NCI-H1694 treated with DMSO at 0.1 percent for 48 hours (cell line): Measurements from ENCODE around the gene ZNF716.
"Not testable (repeated sequence)": the region's sequence is repeated elsewhere in the genome, so short reads cannot be mapped to it uniquely, and the experiment has no call there.

Experiments used
- DNase-seq: peaks from one replicate; lab custom pipeline; 2025; lab: John Stamatoyannopoulos, UW

Gene ZNF716

GRCh38 chr7:57449904-57450303 is at the start of gene ZNF716:
ZNF716 (plus strand) TSS chr7:57450177; CDS start chr7:57450289, 112 bp downstream.
- no peak for DNase-seq

DNA sequence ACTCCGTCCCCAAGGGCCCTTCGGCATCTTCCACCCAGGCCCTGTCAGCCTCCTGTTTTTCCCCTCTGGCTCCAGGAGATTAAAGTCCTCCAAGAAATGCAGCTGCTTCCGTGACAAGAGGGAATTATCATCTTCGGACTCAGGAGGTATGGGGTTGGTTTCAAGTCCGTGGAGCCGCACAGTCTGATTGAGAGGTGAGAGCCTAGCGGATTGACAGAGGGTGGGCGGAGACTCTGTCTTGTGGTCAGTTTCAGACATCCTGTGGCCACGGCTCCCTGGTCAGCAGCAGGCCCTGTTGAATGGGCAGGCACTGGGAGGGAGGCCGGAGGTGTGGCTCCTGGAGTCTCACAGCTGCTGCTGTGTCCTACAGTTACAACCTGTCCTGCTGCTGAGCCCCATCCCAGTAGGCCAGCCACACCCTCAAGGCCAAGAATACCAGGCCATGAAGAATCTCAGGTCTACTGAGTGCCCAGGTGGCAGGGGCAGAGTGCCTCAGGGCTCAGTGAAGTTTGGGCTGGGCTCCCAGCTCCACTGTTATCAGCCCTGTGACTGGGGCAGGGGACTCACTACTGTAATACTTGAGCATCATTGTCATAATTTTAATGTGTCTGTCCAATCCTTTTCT is 49.3 kb upstream of the ZNF716 start:
- DNase-seq, result no peak

- not testable (repeated sequence) for DNase-seq
Observed at GRCh38 chr7:57403051-57403450, 46.9 kb upstream of the ZNF716 start.

DNA sequence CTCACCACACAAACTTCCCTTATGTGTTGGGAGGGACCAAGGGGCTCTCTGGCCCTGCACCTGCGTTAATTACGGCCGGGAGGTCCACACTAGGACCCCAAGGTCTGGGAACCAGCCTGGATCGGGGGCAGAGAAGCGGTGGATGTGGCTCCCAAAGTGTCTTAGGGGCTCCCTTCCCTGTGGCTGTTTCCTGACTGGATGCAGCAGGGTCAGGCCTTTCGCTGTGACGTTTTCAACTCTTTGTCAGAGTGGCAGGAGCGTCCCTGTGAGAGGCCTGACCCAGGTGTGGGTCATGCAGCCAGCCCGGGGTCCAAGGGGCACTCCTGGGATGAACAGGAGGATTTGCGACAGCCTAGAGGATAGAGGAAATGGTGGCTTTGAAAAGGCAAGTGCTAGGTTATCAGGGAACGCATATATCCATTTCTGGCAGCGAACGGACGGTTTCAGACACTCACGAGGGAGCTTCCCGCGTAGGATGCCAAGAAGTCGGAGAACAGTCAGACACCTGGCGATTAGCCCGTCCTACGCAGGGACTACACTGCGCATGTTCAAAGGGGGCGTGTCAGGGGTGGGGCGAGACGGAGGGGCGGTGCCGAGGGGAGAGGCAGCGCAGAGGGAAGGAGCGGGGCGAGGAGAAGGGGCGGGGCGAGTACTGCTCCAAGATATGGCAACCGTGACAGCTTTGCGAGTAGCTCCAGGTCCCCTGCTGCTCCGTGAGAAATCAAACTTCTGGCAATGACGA is 46.2 kb upstream of the ZNF716 start:
- no peak for DNase-seq

- DNase-seq, result no peak
Observed at GRCh38 chr7:57404343-57404966, 45.5 kb upstream of the ZNF716 start.

GRCh38 chr7:57404967-57405421 is 45.0 kb upstream of the ZNF716 start:
- DNase-seq, result no peak

DNA sequence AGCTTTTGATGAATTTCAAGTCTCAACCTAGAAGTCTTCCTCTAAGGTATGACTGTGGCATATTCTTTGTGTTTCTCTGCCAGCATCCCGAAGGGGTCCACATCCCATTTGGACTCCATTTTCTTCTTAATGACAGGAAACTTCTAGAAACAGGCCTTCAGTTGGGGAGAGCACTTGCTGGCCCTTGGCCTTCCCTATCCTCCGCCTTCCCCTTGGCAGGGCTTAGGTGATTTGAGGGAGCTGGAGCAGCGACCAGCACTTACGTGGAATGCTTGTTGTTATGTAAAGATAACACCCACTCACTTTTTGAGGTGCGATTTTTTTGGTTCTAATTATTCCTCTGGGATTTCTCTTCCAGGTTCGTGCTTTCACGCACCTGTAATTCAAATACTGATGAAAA is 42.9 kb upstream of the ZNF716 start:
- no peak for DNase-seq

DNA sequence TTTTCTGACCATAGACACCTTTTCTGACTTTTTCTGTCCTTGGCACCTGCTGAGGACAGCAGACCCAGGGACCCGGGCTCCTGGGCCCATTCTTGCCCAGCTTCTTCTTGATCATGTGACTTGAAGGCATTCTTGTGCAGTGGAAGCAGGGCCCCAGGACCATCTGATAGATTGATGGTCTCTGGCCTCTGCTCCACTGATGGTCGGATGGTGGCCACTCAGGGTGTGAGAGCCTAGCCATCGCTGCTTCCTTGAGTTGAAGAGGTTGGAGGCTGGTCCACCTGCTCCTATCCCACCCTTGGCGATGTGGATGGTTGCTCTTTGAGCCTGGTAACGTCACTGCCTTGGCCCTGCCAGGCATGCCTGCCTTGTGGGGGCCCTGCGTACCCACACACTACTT is 37.8 kb upstream of the ZNF716 start:
- no peak for DNase-seq

DNA sequence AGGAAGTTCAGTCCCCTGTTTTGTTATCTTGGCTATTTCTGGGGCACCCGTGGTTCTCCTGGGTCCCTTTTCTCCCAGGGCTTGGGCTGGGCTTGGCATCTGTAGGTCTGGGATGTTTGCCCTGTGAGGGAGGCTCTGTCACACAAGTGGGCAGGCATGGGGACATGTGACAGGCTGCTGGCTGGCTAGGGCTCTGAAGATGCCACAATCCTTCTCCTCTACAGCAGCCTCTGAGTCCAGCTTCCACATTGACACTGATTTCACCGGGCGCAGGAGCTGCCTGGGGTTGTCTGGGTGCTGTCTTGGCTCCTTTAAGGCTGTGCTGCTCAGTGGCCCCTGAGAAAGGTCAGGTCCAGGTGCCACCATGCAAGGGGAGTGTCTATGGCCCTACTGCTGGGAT is 37.4 kb upstream of the ZNF716 start:
- DNase-seq, result no peak

GRCh38 chr7:57413529-57414398 is 36.2 kb upstream of the ZNF716 start:
- no peak for DNase-seq

- DNase-seq, result no peak
Observed at GRCh38 chr7:57414415-57414814, 35.6 kb upstream of the ZNF716 start.

DNA sequence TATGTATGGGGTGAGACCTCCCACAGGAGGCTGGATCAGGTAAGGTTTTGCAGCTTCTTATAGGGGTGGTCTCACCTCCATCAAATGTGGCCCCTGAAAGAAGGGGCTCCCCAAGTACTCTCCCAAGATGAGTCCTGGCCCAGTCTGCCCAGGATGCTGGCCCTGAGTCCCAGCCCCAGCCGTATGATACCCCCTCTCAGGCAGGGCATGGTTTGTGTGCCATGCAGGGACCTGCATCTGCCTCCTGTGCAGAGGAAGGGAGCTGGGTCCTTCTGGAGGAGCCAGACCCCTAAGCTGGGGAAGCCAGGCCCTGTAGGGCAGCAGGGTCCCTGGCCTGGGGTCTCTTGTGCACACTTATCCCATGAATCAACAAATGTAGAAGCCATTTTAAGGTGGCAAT is 35.1 kb upstream of the ZNF716 start:
- no peak for DNase-seq

DNA sequence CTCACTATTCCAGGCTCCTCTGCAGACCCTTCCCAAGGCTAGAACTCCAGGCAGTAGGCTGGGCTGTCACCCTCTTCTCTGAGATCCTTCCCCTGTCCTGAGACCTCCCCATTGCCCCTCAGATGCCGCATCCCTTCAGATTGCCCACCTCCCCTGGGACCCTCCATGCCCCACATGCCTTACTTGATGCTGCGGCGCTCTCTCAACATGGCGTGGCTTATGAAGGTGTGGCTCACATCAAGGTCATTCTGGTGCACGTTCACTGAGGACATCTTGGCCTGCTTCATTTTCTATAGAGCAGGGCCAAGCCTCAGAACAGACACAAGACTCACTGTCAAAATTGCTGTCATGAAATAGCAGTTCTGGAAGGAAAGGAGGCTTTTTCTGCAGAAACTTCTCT is 34.7 kb upstream of the ZNF716 start:
- DNase-seq, result no peak

- DNase-seq, result no peak
Observed at GRCh38 chr7:57415730-57416129, 34.2 kb upstream of the ZNF716 start.

DNA sequence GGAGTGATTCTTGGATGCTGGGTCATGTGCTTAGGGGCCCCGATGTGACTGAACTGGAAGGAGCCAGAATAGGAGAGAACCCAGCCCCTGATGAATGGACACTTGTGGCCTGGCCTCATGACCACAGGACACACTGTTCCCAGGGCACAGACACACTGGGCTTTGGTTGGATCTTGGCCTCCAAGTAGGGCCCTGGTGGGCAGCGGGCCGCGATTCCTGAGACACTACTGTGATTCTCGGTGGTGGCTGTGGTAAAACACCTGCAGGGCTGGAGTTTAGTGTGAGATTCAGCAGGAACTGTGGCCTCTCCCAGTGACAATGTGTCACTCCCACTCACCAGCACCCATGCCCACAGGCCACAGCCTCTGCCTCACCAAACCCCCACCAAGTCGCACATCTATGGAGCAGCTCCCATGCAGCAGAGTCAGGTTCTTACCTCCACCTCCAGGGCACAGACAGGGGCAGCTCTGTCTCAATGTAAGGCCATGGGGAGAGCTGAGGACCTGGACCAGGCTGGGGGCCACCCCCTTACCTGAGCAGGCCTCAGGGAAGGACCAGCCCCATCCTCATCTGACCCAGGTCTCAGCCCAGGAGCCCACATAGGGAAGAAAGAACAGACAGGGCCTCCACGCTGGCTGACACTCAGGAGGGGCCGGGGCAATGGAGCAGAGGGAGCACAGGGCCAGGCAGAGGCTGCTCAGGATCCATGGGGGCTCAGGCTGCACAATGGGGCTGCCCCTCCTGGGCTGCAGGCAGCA is 33.2 kb upstream of the ZNF716 start:
- no peak for DNase-seq

DNA sequence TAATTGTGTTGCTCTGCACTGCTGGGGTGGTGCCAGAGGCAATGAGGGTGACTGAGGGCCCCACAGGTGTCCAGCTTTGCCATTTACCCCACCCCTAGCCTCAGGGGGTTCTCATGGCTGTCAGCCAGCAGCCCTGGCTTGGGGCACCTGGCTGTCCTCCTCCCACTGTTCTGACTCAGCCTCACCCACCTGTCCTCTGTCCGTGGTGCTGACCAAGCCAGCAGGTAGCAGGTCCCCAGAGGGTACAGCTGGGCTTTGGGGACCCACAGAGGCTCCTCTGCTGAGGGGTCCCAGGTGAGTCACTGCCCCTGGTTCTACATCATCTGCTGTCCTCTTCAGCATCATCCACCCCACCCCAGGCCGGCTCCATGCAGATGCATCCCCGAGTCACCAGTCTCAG is 32.2 kb upstream of the ZNF716 start:
- no peak for DNase-seq

DNA sequence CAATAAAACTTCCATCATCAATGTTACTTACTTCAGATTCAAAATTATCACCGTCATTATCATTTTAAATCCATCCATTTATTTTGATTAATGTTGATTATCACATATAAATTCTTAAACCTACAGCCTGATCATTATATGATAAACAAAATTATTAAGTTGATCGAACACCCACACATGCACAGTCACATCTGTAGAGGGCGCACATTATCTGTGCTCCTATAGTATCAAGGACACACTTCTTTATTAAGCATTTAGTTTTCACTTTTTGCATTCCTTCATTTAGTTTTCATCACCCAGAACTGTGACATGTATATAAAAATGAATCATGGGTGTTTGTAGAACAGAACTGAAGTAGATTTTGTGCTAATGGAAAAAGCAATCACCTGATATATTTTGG is 26.2 kb upstream of the ZNF716 start:
- DNase-seq, result no peak

DNA sequence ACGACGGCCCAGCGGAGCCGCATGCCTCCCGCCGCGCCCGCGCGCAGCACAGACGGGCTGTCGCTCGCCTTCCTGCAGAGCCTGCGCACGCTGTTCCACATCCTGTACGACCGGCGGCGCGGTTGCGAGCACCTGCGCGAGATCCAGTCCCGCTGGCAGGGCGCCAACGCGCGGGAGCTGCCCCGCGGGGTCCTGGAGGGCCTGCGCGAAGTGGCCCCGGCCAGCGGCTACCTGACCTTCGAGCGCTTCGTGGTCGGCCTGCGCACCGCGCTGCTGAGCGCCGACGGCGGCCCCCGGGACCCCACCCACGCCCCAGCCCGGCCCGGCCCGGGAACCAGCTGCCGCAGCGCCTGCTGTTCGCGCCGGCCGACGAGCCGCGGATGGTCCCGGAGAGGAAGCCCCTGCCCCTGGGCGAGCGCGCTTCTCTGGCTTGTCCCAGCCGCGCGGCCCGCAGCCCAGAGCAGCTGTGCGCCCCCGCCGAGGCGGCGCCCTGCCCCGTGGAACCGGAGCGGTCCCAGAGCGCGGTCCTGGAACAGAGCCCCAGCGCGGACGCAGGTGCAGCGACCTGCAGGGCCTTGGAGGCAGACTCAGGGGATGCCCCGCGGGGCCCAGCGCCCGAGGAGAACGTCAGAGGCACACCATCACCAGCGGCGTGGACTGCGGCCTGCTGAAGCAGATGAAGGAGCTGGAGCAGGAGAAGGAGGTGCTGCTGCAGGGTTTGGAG is 25.3 kb upstream of the ZNF716 start:
- no peak for DNase-seq

DNA sequence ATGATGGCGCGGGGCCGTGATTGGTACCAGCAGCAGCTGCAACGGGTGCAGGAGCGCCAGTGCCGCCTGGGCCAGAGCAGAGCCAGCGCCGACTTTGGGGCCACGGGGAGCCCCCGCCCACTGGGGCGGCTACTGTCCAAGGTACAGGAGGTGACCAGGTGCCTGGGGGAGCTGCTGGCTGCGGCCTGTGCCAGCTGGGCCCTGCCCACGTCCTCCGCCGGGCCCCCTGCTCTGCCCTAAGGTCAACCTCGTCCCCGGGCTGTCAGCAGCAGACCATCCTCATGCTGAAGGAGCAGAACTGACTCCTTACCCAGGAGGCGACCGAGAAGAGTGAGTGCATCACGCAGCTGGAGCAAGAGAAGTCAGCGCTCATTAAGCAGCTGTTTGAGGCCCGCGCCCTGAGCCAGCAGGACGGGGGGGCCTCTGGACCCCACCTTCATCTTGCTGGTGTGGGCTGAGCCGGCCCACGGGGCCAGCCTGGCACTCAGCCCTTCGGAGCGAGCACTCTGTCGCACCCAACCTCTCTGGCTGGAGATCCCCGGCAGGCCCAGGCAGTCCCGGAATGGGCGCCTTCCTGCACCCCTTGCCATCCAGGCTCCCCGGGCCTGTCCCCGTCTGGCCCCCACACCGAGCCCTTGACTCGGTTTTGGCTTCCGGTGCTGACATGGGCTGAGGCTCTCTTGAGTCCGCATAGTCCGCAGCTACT is 24.6 kb upstream of the ZNF716 start:
- DNase-seq, result no peak

GRCh38 chr7:57425969-57426628 is 23.9 kb upstream of the ZNF716 start:
- DNase-seq, result no peak
